ENCODE measurements around the gene GDF10.

GDF10 gene

DNA sequence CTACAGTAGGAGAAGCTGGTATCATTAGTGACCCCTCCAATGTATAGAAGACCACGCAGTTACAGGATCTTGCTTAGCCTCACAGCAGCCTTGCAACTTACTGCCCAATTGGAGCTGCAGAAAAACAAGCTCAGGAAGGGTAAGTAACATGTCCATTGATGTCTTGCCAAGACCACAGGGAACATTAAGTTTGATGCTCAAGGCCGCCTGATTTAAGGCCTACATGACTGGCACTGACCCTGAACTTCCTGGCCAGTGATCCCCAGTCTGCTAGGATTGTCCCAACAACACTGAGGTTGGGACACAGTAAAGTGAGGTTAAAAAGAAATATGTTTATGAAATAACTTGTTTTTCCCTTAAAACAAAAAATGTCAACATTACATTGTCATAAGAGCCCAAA, 15.4 kb downstream of the GDF10 start:
- no peak for DNase-seq (ENCODE audit: low spot score)

DNA sequence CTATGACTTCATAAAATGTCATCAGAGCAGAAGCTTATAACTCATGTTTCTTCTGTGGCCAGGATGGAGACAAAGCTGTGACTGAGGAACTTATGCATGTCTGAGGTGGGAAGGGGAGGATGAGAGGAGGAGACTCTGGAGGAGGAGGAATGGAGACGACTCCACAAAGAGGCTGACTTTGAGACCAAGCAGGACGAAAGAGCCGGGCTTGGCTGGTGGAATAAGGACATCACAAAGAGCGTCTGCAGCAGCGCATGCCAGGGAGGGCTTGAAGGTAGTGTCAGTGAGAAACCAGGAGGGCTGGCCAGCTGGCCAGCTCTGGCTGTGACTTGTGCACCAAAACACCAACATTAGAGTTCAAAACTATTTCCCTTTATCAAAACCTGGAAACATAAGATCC, 16.1 kb downstream of the GDF10 start:
- DNase-seq (ENCODE audit: low spot score), result no peak

DNA sequence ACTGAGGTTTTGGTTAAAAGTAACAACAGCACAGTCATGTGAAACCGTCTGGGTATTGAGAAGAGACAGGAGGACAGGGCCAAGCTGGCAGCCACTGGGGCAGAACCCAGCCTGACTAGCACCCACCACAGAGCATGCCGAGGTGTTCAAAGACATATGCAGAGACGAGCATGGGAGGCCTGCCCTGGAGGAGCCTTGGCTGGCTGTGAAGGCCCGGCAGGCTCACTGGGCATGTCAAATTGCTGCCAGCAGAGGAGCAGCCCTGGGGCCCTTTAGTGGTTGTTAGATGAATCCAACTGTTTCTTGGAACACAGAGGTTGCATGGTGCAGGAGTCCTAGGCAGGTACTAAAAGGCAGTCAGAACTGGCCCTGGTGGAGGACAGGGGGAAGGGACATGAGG, 17.3 kb downstream of the GDF10 start:
- DNase-seq (ENCODE audit: low spot score), result no peak

DNA sequence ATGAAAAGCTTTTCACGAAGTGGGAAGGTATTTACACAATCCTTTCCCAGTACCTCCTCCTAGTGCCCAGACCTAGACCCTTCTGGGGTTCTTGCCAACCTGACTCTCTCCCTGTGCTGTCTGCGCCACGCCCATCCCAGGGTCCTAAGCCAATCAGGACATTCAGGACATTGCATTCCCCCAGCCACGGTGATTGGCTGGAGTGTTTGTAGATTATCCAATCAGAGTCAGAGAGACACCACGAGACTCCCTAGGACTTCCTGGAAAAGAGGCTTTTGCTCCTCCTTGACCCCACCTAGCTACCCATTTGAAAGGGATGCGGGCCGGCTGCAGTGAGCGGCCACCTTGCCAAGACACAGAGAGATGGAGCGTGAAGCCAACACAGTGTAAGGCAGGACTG, 18.7 kb downstream of the GDF10 start:
- DNase-seq (ENCODE audit: low spot score), result no peak

DNA sequence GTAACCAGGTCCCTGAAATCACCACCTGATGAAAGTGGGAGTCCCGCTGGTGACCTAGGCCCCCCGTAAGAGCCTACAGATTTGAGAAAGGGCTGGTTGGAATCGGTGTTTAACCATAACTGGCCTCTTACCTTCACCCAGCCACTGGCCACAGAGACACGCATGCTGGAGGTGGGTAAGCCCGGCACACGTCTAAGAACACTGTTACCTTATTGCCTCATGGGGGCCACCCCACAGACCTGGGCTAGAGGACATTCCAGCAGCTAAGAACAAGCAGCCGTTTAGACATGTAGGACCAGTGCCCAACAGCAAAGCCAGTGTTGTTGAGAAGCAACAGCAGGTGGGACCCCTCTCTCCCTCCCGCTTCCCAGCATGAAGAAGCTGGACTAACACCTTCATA, 19.8 kb downstream of the GDF10 start:
- no peak for DNase-seq (ENCODE audit: low spot score)

DNA sequence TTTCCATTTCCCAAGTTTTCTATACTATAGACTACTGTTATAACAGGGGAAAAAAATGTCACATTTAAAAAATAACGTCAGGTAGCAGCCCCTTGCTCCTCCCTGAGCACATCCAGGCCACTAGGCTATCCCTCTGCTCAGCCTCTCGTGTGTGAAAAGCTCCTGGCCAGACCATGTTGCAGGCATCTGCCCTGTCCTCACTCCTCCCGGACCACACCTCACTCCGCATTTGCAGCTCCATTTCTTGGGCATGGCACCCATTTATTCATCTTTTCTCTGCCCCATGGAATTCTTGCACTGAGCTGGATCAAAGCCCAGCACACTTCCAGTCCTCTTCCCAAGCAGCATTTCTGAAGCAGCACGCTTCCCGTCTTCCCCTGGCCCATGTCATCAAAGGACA, 20.8 kb downstream of the GDF10 start:
- no peak for DNase-seq (ENCODE audit: low spot score)

DNA sequence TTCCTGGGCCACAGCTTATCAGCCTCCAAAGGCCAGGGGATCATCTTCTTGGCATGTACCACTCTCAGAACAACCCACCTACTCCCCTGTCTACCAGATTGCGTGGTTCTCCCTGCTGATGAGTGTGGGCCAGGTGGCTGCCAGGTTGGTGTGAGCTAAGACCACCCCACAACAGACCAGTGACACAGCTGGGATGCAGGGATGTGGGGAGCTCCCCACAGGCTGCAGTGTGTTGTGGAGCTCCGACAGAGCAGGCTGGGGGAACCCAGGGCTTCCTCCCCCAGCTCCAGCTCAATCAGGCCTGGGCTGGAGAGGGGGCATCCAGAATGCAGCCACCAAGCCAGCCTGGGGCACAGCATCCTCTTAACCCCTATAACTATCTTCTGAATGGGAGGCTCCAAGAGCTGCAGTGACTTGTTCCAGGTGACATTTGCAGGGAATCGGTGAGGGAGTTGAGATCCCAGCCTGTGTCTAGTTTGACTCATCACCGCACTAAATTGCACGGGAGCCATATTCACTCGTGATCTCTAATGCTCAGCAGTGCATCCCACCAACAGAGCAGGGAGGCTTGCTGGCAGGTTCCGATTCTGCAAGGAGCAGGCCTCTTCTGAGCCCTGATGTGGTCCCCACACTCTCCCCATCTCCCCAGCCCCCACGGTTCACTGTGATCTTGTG, 21.7 kb downstream of the GDF10 start:
- DNase-seq (ENCODE audit: low spot score), result no peak

DNA sequence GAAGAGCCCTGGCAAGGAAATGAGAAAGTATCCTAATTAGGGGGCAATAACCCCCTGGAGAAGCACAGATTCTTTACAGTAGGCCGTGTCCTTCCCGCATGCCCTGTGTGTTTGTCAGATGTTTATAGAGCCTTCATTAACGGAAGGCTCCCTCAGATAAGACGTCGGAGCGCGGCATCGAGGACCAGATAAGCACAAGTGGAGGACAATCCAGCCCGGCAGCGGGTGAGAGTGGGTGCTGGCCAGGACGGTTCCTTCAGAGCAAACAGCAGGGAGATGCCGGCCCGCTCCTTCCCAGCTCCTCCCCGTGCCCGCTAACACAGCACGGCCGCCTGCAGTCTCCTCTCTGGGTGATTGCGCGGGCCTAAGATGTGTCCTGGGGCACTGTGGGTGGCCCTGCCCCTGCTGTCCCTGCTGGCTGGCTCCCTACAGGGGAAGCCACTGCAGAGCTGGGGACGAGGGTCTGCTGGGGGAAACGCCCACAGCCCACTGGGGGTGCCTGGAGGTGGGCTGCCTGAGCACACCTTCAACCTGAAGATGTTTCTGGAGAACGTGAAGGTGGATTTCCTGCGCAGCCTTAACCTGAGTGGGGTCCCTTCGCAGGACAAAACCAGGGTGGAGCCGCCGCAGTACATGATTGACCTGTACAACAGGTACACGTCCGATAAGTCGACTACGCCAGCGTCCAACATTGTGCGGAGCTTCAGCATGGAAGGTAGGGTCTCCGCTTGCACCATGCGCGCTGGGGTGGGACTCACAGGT, 22.5 kb downstream of the GDF10 start, which contains the start of gene GDF2:
TSS of gene GDF2 (plus strand) at position 155 of the 762 bp plus-strand sequence. CDS start at position 370, 215 bp downstream.
- no peak for DNase-seq (ENCODE audit: low spot score)

DNA sequence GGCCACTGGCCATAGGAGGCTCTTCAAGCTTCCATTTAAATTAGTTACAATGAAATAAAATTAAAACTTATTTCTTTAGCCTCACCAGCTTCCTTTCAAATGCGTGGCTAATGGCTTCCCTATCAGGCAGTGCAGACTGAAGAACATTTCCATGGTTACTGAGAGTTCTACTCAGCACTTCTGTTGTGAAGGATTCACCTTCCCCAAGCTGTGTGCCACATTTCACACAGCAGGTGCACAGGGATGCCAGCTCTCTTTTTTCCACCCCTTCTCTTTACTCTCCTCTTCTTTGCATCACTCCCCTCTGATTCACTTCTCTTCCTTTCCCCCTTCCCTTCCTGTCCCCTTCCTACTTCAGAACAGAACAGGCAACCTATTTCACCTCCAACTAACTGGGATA, 23.1 kb downstream of the GDF10 start:
- no peak for DNase-seq (ENCODE audit: low spot score)

DNA sequence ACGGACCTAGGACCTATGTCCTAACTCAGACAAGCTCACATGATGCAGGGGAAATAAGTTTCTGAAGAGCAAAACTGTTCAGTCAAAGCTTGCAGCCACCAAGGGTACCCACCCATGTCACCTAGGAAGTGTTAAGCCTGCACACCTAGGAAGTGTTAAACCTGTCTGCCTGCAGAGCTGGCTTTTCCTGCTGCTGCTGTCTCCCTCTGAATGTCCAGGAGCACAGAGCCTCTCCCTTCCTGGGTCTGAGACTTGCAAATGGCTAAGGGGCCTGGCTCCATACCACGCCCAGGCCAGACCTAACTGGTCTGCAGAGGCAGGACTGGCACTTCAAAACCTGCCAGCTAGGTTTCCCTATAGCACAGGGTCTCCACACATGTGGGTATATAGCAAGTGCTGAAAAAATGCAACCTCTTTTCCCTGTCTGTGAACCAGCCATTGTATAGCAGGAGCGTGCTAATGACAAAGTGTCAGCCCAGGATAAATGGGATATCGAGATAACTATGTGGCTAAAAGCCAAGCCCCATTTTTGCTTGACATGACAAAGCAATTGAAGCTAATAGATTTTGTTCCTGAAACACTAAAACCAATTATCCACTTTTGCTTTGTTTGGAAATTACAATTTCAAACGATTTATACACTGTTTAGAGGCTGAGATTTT, 23.8 kb downstream of the GDF10 start:
- no peak for DNase-seq (ENCODE audit: low spot score)

DNA sequence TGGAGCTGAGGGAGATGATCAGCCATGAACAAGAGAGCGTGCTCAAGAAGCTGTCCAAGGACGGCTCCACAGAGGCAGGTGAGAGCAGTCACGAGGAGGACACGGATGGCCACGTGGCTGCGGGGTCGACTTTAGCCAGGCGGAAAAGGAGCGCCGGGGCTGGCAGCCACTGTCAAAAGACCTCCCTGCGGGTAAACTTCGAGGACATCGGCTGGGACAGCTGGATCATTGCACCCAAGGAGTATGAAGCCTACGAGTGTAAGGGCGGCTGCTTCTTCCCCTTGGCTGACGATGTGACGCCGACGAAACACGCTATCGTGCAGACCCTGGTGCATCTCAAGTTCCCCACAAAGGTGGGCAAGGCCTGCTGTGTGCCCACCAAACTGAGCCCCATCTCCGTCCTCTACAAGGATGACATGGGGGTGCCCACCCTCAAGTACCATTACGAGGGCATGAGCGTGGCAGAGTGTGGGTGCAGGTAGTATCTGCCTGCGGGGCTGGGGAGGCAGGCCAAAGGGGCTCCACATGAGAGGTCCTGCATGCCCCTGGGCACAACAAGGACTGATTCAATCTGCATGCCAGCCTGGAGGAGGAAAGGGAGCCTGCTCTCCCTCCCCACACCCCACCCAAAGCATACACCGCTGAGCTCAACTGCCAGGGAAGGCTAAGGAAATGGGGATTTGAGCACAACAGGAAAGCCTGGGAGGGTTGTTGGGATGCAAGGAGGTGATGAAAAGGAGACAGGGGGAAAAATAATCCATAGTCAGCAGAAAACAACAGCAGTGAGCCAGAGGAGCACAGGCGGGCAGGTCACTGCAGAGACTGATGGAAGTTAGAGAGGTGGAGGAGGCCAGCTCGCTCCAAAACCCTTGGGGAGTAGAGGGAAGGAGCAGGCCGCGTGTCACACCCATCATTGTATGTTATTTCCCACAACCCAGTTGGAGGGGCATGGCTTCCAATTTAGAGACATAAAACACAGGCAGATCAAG, 25.6 kb downstream of the GDF10 start:
- no peak for DNase-seq (ENCODE audit: low spot score)

DNA sequence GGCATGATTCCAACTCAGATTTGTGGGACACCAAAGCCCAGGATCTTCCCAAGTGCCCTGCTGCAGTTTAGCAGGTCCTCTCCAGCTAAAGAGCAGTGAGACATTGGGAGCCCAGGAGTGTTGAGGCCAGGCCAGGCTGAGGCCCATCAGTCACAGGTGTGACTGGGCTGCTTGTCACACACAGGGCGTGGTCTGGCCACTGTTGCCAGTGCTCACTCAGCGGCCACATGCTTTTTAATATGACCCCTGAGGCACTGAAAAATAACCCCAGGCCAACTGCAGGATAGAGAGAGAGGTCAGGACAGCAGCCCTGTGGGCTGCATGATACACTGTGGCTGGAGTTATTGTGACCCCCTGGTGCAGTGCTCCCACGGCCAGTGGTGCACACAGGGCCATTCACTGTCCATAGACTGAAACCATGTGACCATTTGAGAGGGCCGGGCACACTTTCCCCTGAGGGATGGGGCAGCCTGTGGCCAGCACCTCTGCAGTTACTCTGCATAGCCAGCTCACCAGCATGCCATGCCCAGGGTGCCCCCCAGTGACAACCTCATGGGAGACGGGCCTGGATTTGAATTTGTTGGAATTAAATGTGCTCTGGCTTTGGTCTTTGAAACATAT, 26.4 kb downstream of the GDF10 start:
- no peak for DNase-seq (ENCODE audit: low spot score)

DNA sequence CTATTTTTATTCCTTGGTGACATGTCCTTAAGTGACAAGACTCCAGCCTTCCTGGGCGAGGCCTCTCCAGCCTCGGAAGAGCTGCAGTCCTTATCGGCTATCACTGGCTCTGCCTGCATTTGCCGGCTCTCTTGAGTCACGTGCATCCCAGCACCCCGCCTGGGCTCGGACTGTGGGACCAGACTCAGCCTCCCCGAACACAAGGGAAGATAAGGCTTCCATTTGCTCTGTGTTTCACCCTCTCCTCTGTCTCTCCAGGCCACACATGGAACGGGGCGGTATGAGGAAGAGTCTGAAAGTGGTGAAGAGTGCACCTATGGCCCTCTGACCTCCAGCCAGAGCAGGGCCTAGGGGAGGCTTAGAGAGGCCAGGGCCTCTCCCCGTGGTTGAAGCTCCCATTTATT, 26.9 kb downstream of the GDF10 start:
- DNase-seq (ENCODE audit: low spot score), result no peak

DNA sequence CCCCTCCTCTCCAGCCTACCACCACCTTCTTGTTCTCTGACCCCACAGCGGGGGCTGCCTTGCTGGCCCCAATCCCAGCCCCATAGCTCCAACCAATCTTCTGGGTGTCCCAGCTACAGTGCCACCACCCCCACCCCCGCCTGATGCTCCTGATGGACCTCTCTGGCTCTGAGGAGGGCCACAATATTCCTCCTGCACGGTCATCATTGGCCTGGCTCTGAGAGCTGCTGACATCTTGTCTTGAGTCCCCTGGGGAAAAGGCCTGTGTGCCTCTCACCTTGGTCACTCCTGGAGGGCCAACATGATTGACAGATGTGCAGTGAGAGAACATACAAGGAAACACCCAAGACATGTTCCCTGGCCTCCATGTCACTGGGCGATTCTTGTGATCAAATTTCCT, 29.9 kb downstream of the GDF10 start:
- no peak for DNase-seq (ENCODE audit: low spot score)

DNA sequence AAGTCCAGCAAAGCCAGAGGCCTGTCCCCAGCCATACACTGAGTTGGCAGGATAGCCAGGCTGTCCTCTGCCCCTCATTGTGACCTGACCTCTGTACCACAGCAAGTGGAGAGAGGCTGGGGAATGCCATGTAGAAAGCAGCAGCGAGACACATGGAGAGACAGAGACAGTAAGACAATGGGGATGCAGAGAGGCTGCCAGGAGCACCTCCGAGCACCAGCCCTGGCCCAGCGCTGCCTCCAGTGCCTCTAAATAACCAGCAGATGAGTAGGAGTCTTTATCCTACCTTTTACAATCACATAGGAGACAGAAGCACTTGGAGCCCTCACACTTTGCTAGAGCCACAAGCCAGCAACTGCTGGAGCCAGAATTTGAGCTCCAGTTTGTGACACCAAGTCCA, 30.4 kb downstream of the GDF10 start:
- DNase-seq (ENCODE audit: low spot score), result no peak

DNA sequence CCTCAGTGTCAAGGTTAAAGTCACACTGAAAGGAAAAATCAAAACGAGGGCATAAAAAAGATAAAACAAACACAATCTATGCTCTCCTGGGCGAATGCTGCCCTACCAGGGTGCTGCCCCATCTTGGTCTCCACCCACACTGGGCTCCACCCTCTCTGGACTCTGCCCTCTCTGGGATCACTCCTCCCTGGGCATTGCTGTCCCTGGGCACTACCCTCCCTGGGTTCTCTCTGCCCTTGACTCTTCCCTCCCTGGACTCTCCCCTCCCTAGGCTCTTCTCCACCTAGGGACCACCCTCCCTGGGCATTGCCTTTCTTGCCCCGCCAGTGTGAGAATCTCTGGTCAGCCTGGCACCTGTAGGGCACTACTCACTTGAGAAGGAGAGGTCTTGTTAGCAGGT, 30.8 kb downstream of the GDF10 start:
- DNase-seq (ENCODE audit: low spot score), result no peak

DNA sequence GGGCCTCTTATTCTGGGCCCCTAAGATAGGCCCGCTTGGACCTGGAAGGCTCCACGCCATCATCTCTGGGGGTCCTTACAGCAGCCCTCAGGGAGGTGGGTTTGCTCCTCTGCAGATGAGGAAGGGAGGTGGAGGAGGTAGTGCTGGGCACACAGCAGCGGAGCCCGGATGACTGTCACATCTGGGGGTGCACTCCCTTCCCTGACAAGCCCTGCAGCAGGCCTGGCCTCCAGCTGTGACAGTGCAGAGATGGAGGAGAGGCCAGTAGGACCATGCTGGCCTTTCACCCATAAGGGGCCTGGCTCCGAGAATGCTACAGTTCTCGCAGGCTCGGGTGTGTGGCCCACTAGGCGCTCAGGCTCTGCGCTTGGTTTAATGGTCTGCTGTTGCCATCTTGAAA, 31.5 kb downstream of the GDF10 start:
- DNase-seq (ENCODE audit: low spot score), result no peak

DNA sequence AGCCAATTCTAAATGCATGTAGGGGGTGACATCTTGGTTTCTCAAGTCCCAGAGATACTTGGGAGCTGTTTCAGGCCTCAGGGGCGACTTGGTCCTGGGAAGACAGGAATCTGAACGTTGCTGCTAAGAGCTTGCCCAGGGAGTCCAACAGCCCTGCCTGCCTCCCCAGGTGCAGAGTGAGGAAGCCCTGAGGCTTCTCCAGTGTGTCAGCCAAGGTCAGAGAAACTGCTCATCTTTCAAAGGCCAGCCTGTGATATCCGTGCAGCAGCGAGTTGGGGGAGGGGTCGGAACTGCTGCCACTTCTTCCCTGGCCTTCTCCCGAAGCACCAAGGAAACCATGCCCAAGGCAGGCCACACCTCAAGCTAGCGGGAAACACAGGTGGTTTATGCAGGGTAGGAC, 32.0 kb downstream of the GDF10 start:
- DNase-seq (ENCODE audit: low spot score), result no peak

DNA sequence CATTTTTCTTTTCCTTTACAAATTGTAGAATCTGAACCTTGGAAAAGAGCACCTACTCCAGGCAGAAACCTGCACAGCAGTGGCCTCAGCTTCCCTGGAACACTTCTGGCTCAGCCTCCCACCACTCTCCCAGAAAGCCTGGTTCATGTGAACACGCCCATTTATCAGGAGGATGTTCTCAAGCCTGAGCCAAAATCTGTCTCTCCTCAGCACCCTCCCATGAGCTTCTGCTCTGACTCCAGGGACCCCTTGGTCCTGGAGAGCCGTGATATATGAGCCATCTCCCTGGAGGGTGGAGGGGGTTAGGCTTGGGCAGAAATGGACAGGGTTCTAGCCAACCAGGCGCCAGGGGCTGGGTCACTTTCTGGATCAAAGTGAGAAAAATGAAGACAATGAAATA, 32.4 kb downstream of the GDF10 start:
- no peak for DNase-seq (ENCODE audit: low spot score)

DNA sequence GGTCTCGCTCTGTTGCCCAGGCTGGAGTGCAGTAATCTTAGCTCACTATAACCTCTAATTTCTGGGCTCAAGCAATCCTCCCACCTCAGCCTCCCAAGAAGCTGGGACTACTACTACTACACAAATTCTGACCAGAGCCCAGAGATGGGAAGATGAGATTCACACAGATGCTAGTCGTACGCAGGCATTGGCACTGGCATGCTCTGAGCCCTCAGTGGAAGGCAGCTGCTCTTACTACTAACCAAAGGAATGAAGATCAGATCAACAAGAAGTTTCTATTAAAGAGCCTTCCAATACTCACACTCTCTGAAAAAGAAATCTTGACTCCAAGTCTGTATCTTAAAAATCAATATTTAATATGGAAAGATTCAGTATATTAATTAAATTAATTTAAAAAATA, 32.9 kb downstream of the GDF10 start:
- no peak for DNase-seq (ENCODE audit: low spot score)

DNA sequence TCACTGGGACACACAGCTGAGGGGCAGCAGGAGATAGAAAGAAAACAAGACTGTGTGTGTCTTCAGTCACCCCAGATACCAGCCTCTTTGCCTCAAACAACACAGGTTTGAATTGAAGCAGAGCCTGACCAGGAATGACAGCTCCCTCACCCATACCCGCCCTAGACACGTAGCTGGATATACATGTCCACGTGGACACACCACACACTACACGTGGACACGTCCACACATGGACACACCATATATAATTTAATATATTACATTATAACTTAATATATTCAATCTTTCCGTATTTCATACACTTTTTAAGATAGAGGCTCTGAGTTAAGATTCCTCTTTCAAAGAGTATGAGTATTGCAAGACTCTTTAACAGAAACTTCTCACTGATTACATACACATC, 33.5 kb downstream of the GDF10 start:
- no peak for DNase-seq (ENCODE audit: low spot score)

Data from putamen (tissue), 1 donor.